HFFc6 (cell line): ENCODE measurements around the gene PPARGC1A. TPM values are rescaled to one million over a fixed set of nuclear protein-coding genes. Genes with fewer than 3 reads are reported as not detected.

Source experiments
- DNase-seq: peaks from one replicate; pipeline ENCODE4 v3.0.0-alpha.2; 2018
- H3K27ac Mint-ChIP-seq: 2 replicates; pipeline ENCODE4 v1.8.0; 2020; ENCODE audit warnings: mild to moderate bottlenecking, mixed read lengths
- H3K27me3 Mint-ChIP-seq: 2 replicates; pipeline ENCODE4 v1.8.0; 2021; ENCODE audit warnings: mild to moderate bottlenecking, moderate library complexity, mixed read lengths; ENCODE audit not compliant: insufficient read depth
- H3K36me3 Mint-ChIP-seq: 2 replicates; pipeline ENCODE4 v1.8.0; 2021; ENCODE audit warnings: low read depth, mixed read lengths
- H3K4me1 Mint-ChIP-seq: 2 replicates; pipeline ENCODE4 v1.8.0; 2020; ENCODE audit warnings: low read depth, mixed read lengths
- H3K4me3 Mint-ChIP-seq: 2 replicates; pipeline ENCODE4 v1.8.0; 2020; ENCODE audit warnings: mild to moderate bottlenecking, moderate library complexity, mixed read lengths
- H3K9me3 Mint-ChIP-seq: 2 replicates; pipeline ENCODE4 v1.8.0; 2020; ENCODE audit warnings: mild to moderate bottlenecking, mixed read lengths
- total RNA-seq, 6 experiments: library from RNA; stranded (reverse); fragmentation: NEBNext Ultra II Directional; extraction: Animal tissue kit (Norgen Biotek cat#: 25700); gene quantifications; 2 replicates in 1 of 6; 3 replicates in 5 of 6; pipeline ENCODE4 v1.2.3, GENCODE V29; 2021
- TF ChIP-seq, protein P1 (sequence below): fragments of 200-600 bp; sonication (generic); IDR thresholded peaks from 2 replicates; pipeline ENCODE4 v1.5.0; 2021; ENCODE audit warnings: antibody characterized with exemption, mild to moderate bottlenecking

Gene PPARGC1A
- total RNA-seq, 6 experiments from 2014 or later = not detected

GRCh38 chr4:23747281-23747735 lies 142.5 kb downstream of the PPARGC1A start:
- no peaks in the 10 kb centered on the region for H3K4me1 Mint-ChIP-seq
- no peaks in the 10 kb centered on the region for H3K36me3 Mint-ChIP-seq
- no peak overlapping the region for H3K4me3 Mint-ChIP-seq
- H3K27ac Mint-ChIP-seq = no peak overlapping the region
- H3K9me3 Mint-ChIP-seq = peaks cover 18% of the 10 kb centered on the region
- TF ChIP-seq, protein P1, sequence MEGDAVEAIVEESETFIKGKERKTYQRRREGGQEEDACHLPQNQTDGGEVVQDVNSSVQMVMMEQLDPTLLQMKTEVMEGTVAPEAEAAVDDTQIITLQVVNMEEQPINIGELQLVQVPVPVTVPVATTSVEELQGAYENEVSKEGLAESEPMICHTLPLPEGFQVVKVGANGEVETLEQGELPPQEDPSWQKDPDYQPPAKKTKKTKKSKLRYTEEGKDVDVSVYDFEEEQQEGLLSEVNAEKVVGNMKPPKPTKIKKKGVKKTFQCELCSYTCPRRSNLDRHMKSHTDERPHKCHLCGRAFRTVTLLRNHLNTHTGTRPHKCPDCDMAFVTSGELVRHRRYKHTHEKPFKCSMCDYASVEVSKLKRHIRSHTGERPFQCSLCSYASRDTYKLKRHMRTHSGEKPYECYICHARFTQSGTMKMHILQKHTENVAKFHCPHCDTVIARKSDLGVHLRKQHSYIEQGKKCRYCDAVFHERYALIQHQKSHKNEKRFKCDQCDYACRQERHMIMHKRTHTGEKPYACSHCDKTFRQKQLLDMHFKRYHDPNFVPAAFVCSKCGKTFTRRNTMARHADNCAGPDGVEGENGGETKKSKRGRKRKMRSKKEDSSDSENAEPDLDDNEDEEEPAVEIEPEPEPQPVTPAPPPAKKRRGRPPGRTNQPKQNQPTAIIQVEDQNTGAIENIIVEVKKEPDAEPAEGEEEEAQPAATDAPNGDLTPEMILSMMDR = no peak
- DNase-seq = no peak
- H3K27me3 Mint-ChIP-seq = no peaks in the 10 kb centered on the region

- Mint-ChIP-seq H3K27me3 (no peaks in the 10 kb centered on the region), H3K36me3 (no peaks in the 10 kb centered on the region), H3K27ac (no peak overlapping the region), H3K9me3 (peaks cover 17% of the 10 kb centered on the region), H3K4me3 (no peak overlapping the region), H3K4me1 (no peaks in the 10 kb centered on the region)
- TF ChIP-seq, protein P1 = no peak
- no peak for DNase-seq
Observed at GRCh38 chr4:23746672-23747071, 143.2 kb downstream of the PPARGC1A start.

- H3K9me3 Mint-ChIP-seq = peaks cover 17% of the 10 kb centered on the region
- H3K27me3 Mint-ChIP-seq = no peaks in the 10 kb centered on the region
- H3K4me1 Mint-ChIP-seq = no peaks in the 10 kb centered on the region
- H3K27ac Mint-ChIP-seq = no peak overlapping the region
- TF ChIP-seq, protein P1 = no peak
- no peak overlapping the region for H3K4me3 Mint-ChIP-seq
- H3K36me3 Mint-ChIP-seq = no peaks in the 10 kb centered on the region
- DNase-seq = no peak
Observed at GRCh38 chr4:23746027-23746426, 143.8 kb downstream of the PPARGC1A start.

DNA sequence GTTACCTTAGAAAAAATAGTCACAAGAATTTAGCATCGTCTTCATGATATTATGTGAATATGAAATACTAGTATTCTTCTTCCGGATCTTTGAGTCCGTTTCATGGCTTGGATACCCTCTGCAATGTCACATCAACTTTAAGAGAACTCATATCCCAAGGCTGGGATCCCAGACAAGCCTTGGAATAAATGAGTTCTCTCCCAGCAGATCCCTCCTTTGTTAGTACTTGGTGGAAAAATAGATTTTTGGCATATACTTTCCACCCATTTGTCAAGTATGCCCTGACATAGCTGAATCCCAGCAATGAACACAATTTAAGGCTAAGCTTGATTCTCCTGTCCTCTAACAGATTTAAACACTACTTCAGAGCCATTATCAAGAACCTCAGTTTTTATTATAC lies 144.5 kb downstream of the PPARGC1A start:
- no peaks in the 10 kb centered on the region for H3K4me1 Mint-ChIP-seq
- no peak overlapping the region for H3K27ac Mint-ChIP-seq
- no peak for DNase-seq
- no peaks in the 10 kb centered on the region for H3K36me3 Mint-ChIP-seq
- H3K9me3 Mint-ChIP-seq = peaks cover 21% of the 10 kb centered on the region
- no peak overlapping the region for H3K4me3 Mint-ChIP-seq
- no peaks in the 10 kb centered on the region for H3K27me3 Mint-ChIP-seq
- TF ChIP-seq, protein P1 = no peak
